HepG2 (cell line): ENCODE data around the gene CASKIN2. TPM values are rescaled to one million over a fixed set of nuclear protein-coding genes. Genes with fewer than 3 reads are reported as not detected.

Source experiments
- ATAC-seq: fragments of 200-7000 bp; cut with Tn5 transposase; 3 replicates; pipeline ENCODE4 v1.9.1; 2020; ENCODE audit warnings: mild to moderate bottlenecking, moderate library complexity
- BruUV-seq: library from RNA; stranded (reverse); fragments of 400-500 nt; replicated peaks from 2 replicates; lab custom pipeline; 2021; lab: Mats Ljungman, UMichigan
- CTCF ChIA-PET: fragments of 300-600 bp; formaldehyde crosslinking; extraction: SDS; loops from one replicate; lab custom pipeline; 2021; ENCODE audit warnings: low total read pairs, inconsistent platforms, low intra/inter-chr PET ratio; lab: Yijun Ruan, JAX
- POLR2A ChIA-PET: fragments of 350-600 bp; sonication (Branson Sonifier 250); formaldehyde crosslinking; loops from one replicate; lab custom pipeline; 2020; ENCODE audit warnings: antibody characterized with exemption, inconsistent platforms; lab: Yijun Ruan, JAX
- DNase-seq: peaks from one replicate; pipeline ENCODE4 v3.0.0-alpha.2; 2015; ENCODE audit warnings: low spot score
- FAIRE-seq: peaks from 3 replicates; lab custom pipeline; 2011; peaks lifted over from hg19 to GRCh38; lab: Jason Lieb, UNC
- H2AFZ ChIP-seq: one replicate; pipeline ENCODE4 v1.6.1; 2011; ENCODE audit warnings: low read length, inconsistent platforms
- H3K27ac ChIP-seq: fragments of 300-600 bp; 3 replicates; pipeline ENCODE4 v1.8.0; 2011; ENCODE audit warnings: mixed run types, mild to moderate bottlenecking, mixed read lengths, low read length, inconsistent platforms; ENCODE audit not compliant: insufficient read depth; ENCODE audit errors: extremely low read length
- H3K27me3 ChIP-seq, 2 experiments: fragments of 200-600 bp in 1 of 2; 2 replicates in 1 of 2; 3 replicates in 1 of 2; pipeline versions ENCODE4 v1.6.0 to v1.8.0; 2011; ENCODE audit warnings: low read length in 2 of 2, mild to moderate bottlenecking in 2 of 2, moderate library complexity in 2 of 2, inconsistent platforms in 1 of 2; ENCODE audit not compliant: insufficient read depth in 2 of 2, control insufficient read depth in 1 of 2
- H3K36me3 ChIP-seq, 2 experiments: fragments of 200-600 bp in 1 of 2; replicated peaks in 1 of 2; 2 replicates in 1 of 2; 3 replicates in 1 of 2; pipeline versions ENCODE4 v1.5.1 to v1.8.0; 2011; ENCODE audit warnings: low read length in 2 of 2, inconsistent platforms in 1 of 2; ENCODE audit not compliant: insufficient read depth in 2 of 2, control insufficient read depth in 1 of 2
- H3K4me1 ChIP-seq: 2 replicates; pipeline ENCODE4 v1.5.1; 2012; ENCODE audit warnings: low read length, inconsistent platforms; ENCODE audit not compliant: insufficient read depth
- H3K4me2 ChIP-seq: 2 replicates; pipeline ENCODE4 v1.6.0; 2011; ENCODE audit warnings: low read depth, low read length, inconsistent platforms
- H3K4me3 ChIP-seq, 3 experiments: fragments of 200-600 bp in 1 of 3; sonication (generic), shearing (Covaris generic) in 1 of 3; replicated peaks in 1 of 3; 2 replicates each; pipeline ENCODE4 v1.5.1; 2011 to 2016; ENCODE audit warnings: low read length in 3 of 3, inconsistent platforms in 2 of 3, low read depth in 2 of 3, mild to moderate bottlenecking in 2 of 3, control low read depth in 1 of 3, mixed read lengths in 1 of 3; ENCODE audit not compliant: insufficient read depth in 1 of 3
- H3K79me2 ChIP-seq: one replicate; pipeline ENCODE4 v1.6.1; 2011; ENCODE audit warnings: low read length, inconsistent platforms; ENCODE audit not compliant: insufficient read depth
- H3K9ac ChIP-seq: 2 replicates; pipeline ENCODE4 v1.6.0; 2011; ENCODE audit warnings: mild to moderate bottlenecking, low read depth, low read length, inconsistent platforms; ENCODE audit not compliant: insufficient read depth
- H3K9me3 ChIP-seq: 2 replicates; pipeline ENCODE4 v1.5.1; 2012; ENCODE audit warnings: mild to moderate bottlenecking, low read length
- H4K20me1 ChIP-seq: 2 replicates; pipeline ENCODE4 v1.6.0; 2011; ENCODE audit warnings: inconsistent platforms, mild to moderate bottlenecking, low read length, moderate library complexity; ENCODE audit not compliant: insufficient read depth
- CHD4 ChIP-seq: fragments of 200-600 bp; sonication (generic); IDR thresholded peaks from 2 replicates; pipeline ENCODE4 v1.7.0; 2017; ENCODE audit warnings: mild to moderate bottlenecking, low read length, borderline replicate concordance
- EHMT2 ChIP-seq: fragments of 200-600 bp; sonication (generic); IDR thresholded peaks from 2 replicates; pipeline ENCODE4 v1.7.0; 2017; ENCODE audit warnings: antibody characterized with exemption, low read depth, low read length, borderline replicate concordance
- KDM1A ChIP-seq: IDR thresholded peaks from 2 replicates; pipeline ENCODE4 v1.6.1; 2016; ENCODE audit warnings: missing compliant biosample characterization
- MTF1 ChIP-seq: sonication (generic); formaldehyde crosslinking; IDR thresholded peaks from 2 replicates; pipeline ENCODE4 v1.5.0; 2020; ENCODE audit warnings: missing genetic modification reagents
- PHF20 ChIP-seq: sonication (generic); formaldehyde crosslinking; IDR thresholded peaks from 2 replicates; pipeline ENCODE4 v1.5.0; 2020; ENCODE audit warnings: mild to moderate bottlenecking, missing genetic modification reagents
- PHF21A ChIP-seq: sonication (generic); formaldehyde crosslinking; IDR thresholded peaks from 2 replicates; pipeline ENCODE4 v1.5.0; 2020; ENCODE audit warnings: mild to moderate bottlenecking, missing genetic modification reagents
- ZFP82 ChIP-seq: sonication (generic); formaldehyde crosslinking; IDR thresholded peaks from 2 replicates; pipeline ENCODE4 v1.5.1; 2020; ENCODE audit warnings: mild to moderate bottlenecking, missing genetic modification reagents, borderline replicate concordance
- ZNF136 ChIP-seq: sonication (generic); formaldehyde crosslinking; IDR thresholded peaks from 2 replicates; pipeline ENCODE4 v1.8.1; 2022; ENCODE audit warnings: low read depth, mild to moderate bottlenecking, moderate library complexity, missing genetic modification reagents
- ZNF24 ChIP-seq: fragments of 450-650 bp; IDR thresholded peaks from 2 replicates; pipeline ENCODE4 v1.6.1; 2017; ENCODE audit warnings: antibody characterized with exemption, mild to moderate bottlenecking
- ZNF263 ChIP-seq: sonication (generic); formaldehyde crosslinking; IDR thresholded peaks from 2 replicates; pipeline ENCODE4 v1.4.0; 2020; ENCODE audit warnings: missing genetic modification reagents
- ZNF460 ChIP-seq: sonication (generic); formaldehyde crosslinking; IDR thresholded peaks from 2 replicates; pipeline ENCODE4 v1.5.1; 2020; ENCODE audit warnings: missing genetic modification reagents, mild to moderate bottlenecking, borderline replicate concordance
- ZNF768 ChIP-seq: sonication (generic); formaldehyde crosslinking; IDR thresholded peaks from 2 replicates; pipeline ENCODE4 v1.4.0; 2020; ENCODE audit warnings: missing genetic modification reagents
- WGBS: methylation state at CpG from one replicate; pipeline ENCODE4 v1.1.6; 2017; ENCODE audit warnings: low lambda C conversion rate; 5-methylcytosine and 5-hydroxymethylcytosine counted together
- in situ Hi-C: cut with HindIII; loops from 2 replicates; pipeline ENCODE4 v1.10.0; 2017; ENCODE audit warnings: low pct_unique_long_range_greater_than_20kb; ENCODE audit not compliant: extremely low pct_ligation_motif_present
- intact Hi-C: fragments of 100-400 bp; cut with micrococcal nuclease; formaldehyde crosslinking; loops from one replicate; pipeline ENCODE4 v1.10.0; 2022; ENCODE audit not compliant: unreplicated experiment
- polyA plus RNA-seq, 8 experiments: library from polyadenylated mRNA; depleted of rRNA in 3 of 8; stranded (reverse) in 7 of 8; unstranded in 1 of 8; fragments of >200 nt; fragmentation: Illumina TruSeq in 4 of 8; extraction: Trizol in 4 of 8; gene quantifications; 2 replicates each; pipeline versions ENCODE4 v1.2.1 to v1.2.3, GENCODE V29; 2011 to 2016; ENCODE audit warnings: low read depth in 4 of 8, missing spikeins in 1 of 8, mixed read lengths in 1 of 8; ENCODE audit not compliant: insufficient read depth in 1 of 8
- total RNA-seq, 5 experiments: library from RNA; depleted of rRNA; stranded (reverse); fragments of >200 nt; fragmentation: Illumina TruSeq; extraction: Trizol; gene quantifications; 2 replicates each; pipeline ENCODE4 v1.2.3, GENCODE V29; 2016; ENCODE audit warnings: low read depth in 1 of 5
- TF ChIP-seq, protein P1 (sequence below): sonication (generic); formaldehyde crosslinking; IDR thresholded peaks from 2 replicates; pipeline ENCODE4 v1.5.0; 2020; ENCODE audit warnings: missing genetic modification reagents, mild to moderate bottlenecking, borderline replicate concordance

Gene CASKIN2
- total and polyA plus RNA-seq, 2 of the 13 experiments (the other 11 are each of a cell fraction or from before 2014, with no cell fraction given) = 5.2 to 7.8 TPM

DNA sequence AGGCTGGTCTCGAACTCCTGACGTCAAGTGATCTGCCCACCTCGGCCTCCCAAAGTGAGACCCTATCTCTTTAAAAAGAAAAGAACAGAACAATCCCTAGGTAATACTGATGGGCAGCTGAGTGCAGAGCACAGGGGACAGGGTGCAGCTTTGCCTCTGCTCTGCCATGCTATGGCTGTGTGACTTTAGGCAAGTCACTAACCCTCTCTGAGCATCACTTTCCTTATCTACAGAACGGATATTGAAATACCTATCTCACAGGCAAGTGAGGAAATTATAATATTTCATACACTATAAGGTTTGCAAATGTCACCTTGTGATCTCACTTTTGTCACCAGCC, 4.1 kb downstream of the CASKIN2 start:
- in situ Hi-C loops = no loop called here
- H3K4me1 ChIP-seq = peaks cover 69% of the 10 kb centered on the region
- ATAC-seq (no peak), FAIRE-seq (no peak), DNase-seq (no peak)
- peaks cover 2% of the 10 kb centered on the region for H3K79me2 ChIP-seq
- H3K36me3 ChIP-seq = peaks cover 4 to 12% of the 10 kb centered on the region in 2 experiments; a peak in 4 of 5 replicates
- peak overlapping the region in 1 of 3 experiments; percentile 50; a peak in 2 of 6 replicates for H3K4me3 ChIP-seq
- H3K9ac ChIP-seq = peak overlapping the region; percentile 47; the same call in 1 of the 2 replicates
- 96% methylated on average over 4 of the region's 4 CpGs for WGBS
- intact Hi-C loops = loop anchor here (5.0 kb wide), 1 partner anchor 54 kb away; the partner anchor contains the start of gene TMEM94
- TF ChIP-seq EHMT2 (no peak), CHD4 (peak; percentile 81; the same call in 1 of the 2 replicates), ZNF24 (no peak), ZNF263 (CRISPR knock-in tag) (no peak), ZFP82 (CRISPR knock-in tag) (0 out of 2 replicates have a peak, but pooled peaks have one; percentile 35), ZNF768 (CRISPR knock-in tag) (peak; percentile 97), PHF21A (no peak), ZNF136 (CRISPR knock-in tag) (0 out of 2 replicates have a peak, but pooled peaks have one; percentile 2), PHF20 (CRISPR knock-in tag) (peak; percentile 47; the same call in 1 of the 2 replicates), MTF1 (CRISPR knock-in tag) (no peak), ZNF460 (CRISPR knock-in tag) (no peak), KDM1A (CRISPR knock-in tag) (peak; percentile 84)
- TF ChIP-seq, protein P1, sequence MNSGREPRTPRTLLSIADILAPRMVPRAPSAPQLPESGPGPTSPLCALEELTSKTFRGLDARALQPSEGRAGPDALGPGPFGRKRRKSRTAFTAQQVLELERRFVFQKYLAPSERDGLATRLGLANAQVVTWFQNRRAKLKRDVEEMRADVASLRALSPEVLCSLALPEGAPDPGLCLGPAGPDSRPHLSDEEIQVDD (CRISPR knock-in tag) = no peak
- BruUV-seq = no TSS peak
- peaks cover 5% of the 10 kb centered on the region; the same call in 1 of the 2 replicates for H4K20me1 ChIP-seq
- H3K27me3 ChIP-seq = no peaks in the 10 kb centered on the region; a peak in 1 of 5 replicates
- H3K4me2 ChIP-seq = peak overlapping the region; percentile 64
- POLR2A ChIA-PET = interaction anchor here (0.7 to 2.1 kb wide), 12 partner anchors 8 to 269 kb away, joined by 3 to 18 read pairs (median 4); partner anchors contain the start of genes LLGL2 and TMEM94
- CTCF ChIA-PET = no interaction called here
- no peak overlapping the region for H2AFZ ChIP-seq
- H3K9me3 ChIP-seq = no peaks in the 10 kb centered on the region
- H3K27ac ChIP-seq = peak overlapping the region; percentile 73
